Hair follicle dermal papilla cell (primary cell): ENCODE results near the gene ARPC5. TPM values are rescaled to one million over a fixed set of nuclear protein-coding genes. Genes with fewer than 3 reads are reported as not detected.

Experiments
- total RNA-seq: library from RNA; depleted of rRNA; stranded (reverse); fragments of >200 nt; gene quantifications from 2 replicates; pipeline ENCODE4 v1.2.3, GENCODE V29; 2012

Gene ARPC5
- 231 and 288 TPM in 2 replicates for total RNA-seq

GRCh38 chr1:183635606-183636333, at the start of gene ARPC5:
TSS of gene ARPC5 (minus strand) at chr1:183635783. CDS start at chr1:183635659, 124 bp downstream.

GRCh38 chr1:183652547-183653461, 17.2 kb upstream of the ARPC5 start, which contains the start of gene APOBEC4:
TSS of gene APOBEC4 (minus strand) at chr1:183653316. CDS start at chr1:183648781, 4,535 bp downstream.

GRCh38 chr1:183590244-183591191, 45.1 kb downstream of the ARPC5 start, which contains the start of gene NCF2:
TSS of gene NCF2 (minus strand) at chr1:183590459. CDS start at chr1:183590329, 130 bp downstream.

Other genes starting within 250 kb of the ARPC5 start
- gene NMNAT2, start 217.4 kb downstream of the ARPC5 start, total RNA-seq: 1.9 and 3.3 TPM in 2 replicates
- 27.4 and 30.8 TPM in 2 replicates for gene SMG7, start 163.3 kb downstream of the ARPC5 start, total RNA-seq
- gene NCF2, start 45.3 kb downstream of the ARPC5 start, total RNA-seq: not detected in 2 replicates
- gene APOBEC4, start 17.5 kb upstream of the ARPC5 start, total RNA-seq: not detected in 2 replicates
- gene RGL1, start 169.3 kb upstream of the ARPC5 start, total RNA-seq: 21.5 and 21.7 TPM in 2 replicates